ENCODE results near the gene UQCRQ.

The UQCRQ gene

GRCh38 chr5:132866342-132867045 is at the start of gene UQCRQ, which contains the start of gene GDF9:
Gene UQCRQ, plus strand, starts transcription at chr5:132866642. Its CDS starts 240 bp downstream, at chr5:132866882.
Gene GDF9, minus strand, starts transcription at chr5:132866469. Its CDS starts 1,936 bp downstream, at chr5:132864533.
- no peaks in the 10 kb centered on the region for H3K27me3 Mint-ChIP-seq
- DNase-seq, result peak; percentile 88 to 96
- H3K4me1 Mint-ChIP-seq, result peaks cover 41% of the 10 kb centered on the region
- peak; percentile 99 for ATAC-seq
- H3K27ac Mint-ChIP-seq, result peak within 1 kb of the TSS; percentile 99
- H3K9me3 Mint-ChIP-seq, result no peaks in the 10 kb centered on the region
- peak within 1 kb of the TSS; percentile 97 to 98 for H3K4me3 Mint-ChIP-seq

GRCh38 chr5:132817011-132817410 is 49.4 kb upstream of the UQCRQ start:
- no peak for ATAC-seq
- Mint-ChIP-seq H3K4me1 (peaks cover 27% of the 10 kb centered on the region), H3K4me3 (no peak overlapping the region), H3K9me3 (no peaks in the 10 kb centered on the region), H3K27me3 (peaks cover 60% of the 10 kb centered on the region), H3K27ac (no peak overlapping the region)
- no peak for DNase-seq

GRCh38 chr5:132819468-132819867 is 47.0 kb upstream of the UQCRQ start:
- Mint-ChIP-seq H3K9me3 (no peaks in the 10 kb centered on the region), H3K27ac (peak overlapping the region in 1 of 2 donors; percentile 88), H3K4me3 (peak overlapping the region; percentile 67 to 80), H3K4me1 (peaks cover 32% of the 10 kb centered on the region), H3K27me3 (peaks cover 72% of the 10 kb centered on the region)
- ATAC-seq (no peak), DNase-seq (no peak)

GRCh38 chr5:132820162-132820754 is 46.2 kb upstream of the UQCRQ start:
- H3K27ac Mint-ChIP-seq, result no peak overlapping the region

GRCh38 chr5:132821350-132821749 is 45.1 kb upstream of the UQCRQ start:
- no peak for ATAC-seq
- peaks cover 45% of the 10 kb centered on the region for H3K4me1 Mint-ChIP-seq

More at GRCh38 chr5:132820162-132820754, 46.2 kb upstream of the UQCRQ start:
- Mint-ChIP-seq H3K4me1 (peaks cover 39% of the 10 kb centered on the region), H3K4me3 (peak overlapping the region; percentile 46 to 80), H3K27me3 (peaks cover 74% of the 10 kb centered on the region), H3K9me3 (no peaks in the 10 kb centered on the region)
- DNase-seq (peak; percentile 88 to 91), ATAC-seq (peak; percentile 88)

GRCh38 chr5:132821791-132822190 is 44.7 kb upstream of the UQCRQ start:
- DNase-seq, result no peak
- ATAC-seq, result no peak
- H3K4me1 Mint-ChIP-seq, result peaks cover 49% of the 10 kb centered on the region
- no peak overlapping the region for H3K4me3 Mint-ChIP-seq
- H3K27me3 Mint-ChIP-seq, result peaks cover 85% of the 10 kb centered on the region
- no peak overlapping the region for H3K27ac Mint-ChIP-seq
- no peaks in the 10 kb centered on the region for H3K9me3 Mint-ChIP-seq

More at GRCh38 chr5:132821350-132821749, 45.1 kb upstream of the UQCRQ start:
- Mint-ChIP-seq H3K27ac (no peak overlapping the region), H3K27me3 (peaks cover 81% of the 10 kb centered on the region), H3K9me3 (no peaks in the 10 kb centered on the region), H3K4me3 (no peak overlapping the region)
- no peak for DNase-seq

- Mint-ChIP-seq H3K9me3 (no peaks in the 10 kb centered on the region), H3K27ac (no peak overlapping the region), H3K4me3 (peak overlapping the region; percentile 60 to 73), H3K4me1 (peaks cover 57% of the 10 kb centered on the region), H3K27me3 (peaks cover 95% of the 10 kb centered on the region)
- peak; percentile 10 for ATAC-seq
- peak in 1 of 2 donors; percentile 42 for DNase-seq
These were observed 43.6 kb upstream of the UQCRQ start for GRCh38 chr5:132822650-132823480.

- H3K27me3 Mint-ChIP-seq, result peaks cover 95% of the 10 kb centered on the region
- peaks cover 60% of the 10 kb centered on the region for H3K4me1 Mint-ChIP-seq
- ATAC-seq (no peak), DNase-seq (no peak)
- no peak overlapping the region for H3K27ac Mint-ChIP-seq
- peak overlapping the region in 1 of 2 donors; percentile 73 for H3K4me3 Mint-ChIP-seq
- H3K9me3 Mint-ChIP-seq, result no peaks in the 10 kb centered on the region
These were observed 42.9 kb upstream of the UQCRQ start for GRCh38 chr5:132823481-132824050.

GRCh38 chr5:132824426-132824825 is 42.0 kb upstream of the UQCRQ start:
- Mint-ChIP-seq H3K9me3 (no peaks in the 10 kb centered on the region), H3K4me3 (peak overlapping the region; percentile 12 to 50), H3K4me1 (peaks cover 60% of the 10 kb centered on the region), H3K27me3 (peaks cover 95% of the 10 kb centered on the region), H3K27ac (no peak overlapping the region)
- no peak for DNase-seq
- no peak for ATAC-seq

- peak overlapping the region; percentile 67 to 73 for H3K4me3 Mint-ChIP-seq
- H3K27ac Mint-ChIP-seq, result no peak overlapping the region
- no peaks in the 10 kb centered on the region for H3K9me3 Mint-ChIP-seq
- peaks cover 58% of the 10 kb centered on the region for H3K4me1 Mint-ChIP-seq
- ATAC-seq, result peak; percentile 2
- H3K27me3 Mint-ChIP-seq, result peaks cover 95% of the 10 kb centered on the region
- no peak for DNase-seq
These were observed 41.2 kb upstream of the UQCRQ start for GRCh38 chr5:132825033-132825833.

- Mint-ChIP-seq H3K4me3 (peak overlapping the region; percentile 67 to 73), H3K27ac (no peak overlapping the region), H3K4me1 (peaks cover 56% of the 10 kb centered on the region), H3K27me3 (peaks cover 93% of the 10 kb centered on the region), H3K9me3 (no peaks in the 10 kb centered on the region)
- ATAC-seq (peak; percentile 48), DNase-seq (no peak)
These were observed 40.5 kb upstream of the UQCRQ start for GRCh38 chr5:132825834-132826391.

- ATAC-seq (no peak), DNase-seq (no peak)
- H3K9me3 Mint-ChIP-seq, result no peaks in the 10 kb centered on the region
- peaks cover 95% of the 10 kb centered on the region for H3K27me3 Mint-ChIP-seq
- H3K27ac Mint-ChIP-seq, result no peak overlapping the region
- H3K4me3 Mint-ChIP-seq, result peak overlapping the region; percentile 67 to 73
- H3K4me1 Mint-ChIP-seq, result peaks cover 62% of the 10 kb centered on the region
These were observed 39.9 kb upstream of the UQCRQ start for GRCh38 chr5:132826424-132827082.

- Mint-ChIP-seq H3K4me3 (no peak overlapping the region), H3K27ac (no peak overlapping the region), H3K9me3 (no peaks in the 10 kb centered on the region), H3K27me3 (peaks cover 89% of the 10 kb centered on the region), H3K4me1 (peaks cover 59% of the 10 kb centered on the region)
- no peak for ATAC-seq
- DNase-seq, result no peak
These were observed 38.3 kb upstream of the UQCRQ start for GRCh38 chr5:132827943-132828673.
